Measurements from ENCODE around the gene MIPEP. TPM values are rescaled to one million over a fixed set of nuclear protein-coding genes. Genes with fewer than 3 reads are reported as not detected.
A peak's percentile ranks its signal among the peaks of the same experiment; 100 is the strongest.

Gene MIPEP
- total RNA-seq, 1 donor from 2014 or later = 13.0 TPM

- no peaks in the 10 kb centered on the region for H3K9me3 ChIP-seq (ENCODE audit: insufficient read depth, low read depth, low read length)
- no peak overlapping the region for H2AFZ ChIP-seq (ENCODE audit: low read depth, low read length)
- H3K27ac Mint-ChIP-seq (ENCODE audit: unreplicated experiment) = no peak overlapping the region
- no peaks in the 10 kb centered on the region for H4K20me1 ChIP-seq (ENCODE audit: insufficient read depth, low read length)
- no peak overlapping the region for H3K9ac ChIP-seq (ENCODE audit: low read length)
- no peak overlapping the region for H3K4me3 ChIP-seq (ENCODE audit: insufficient read depth, low read depth, low read length)
- H3K4me1 ChIP-seq (ENCODE audit: insufficient read depth, low read length) = peaks cover 39% of the 10 kb centered on the region
- no peaks in the 10 kb centered on the region for H3K9me3 Mint-ChIP-seq (ENCODE audit: unreplicated experiment)
- H3K4me1 Mint-ChIP-seq (ENCODE audit: low read depth, unreplicated experiment) = peaks cover 12% of the 10 kb centered on the region
- no peaks in the 10 kb centered on the region for H3K27me3 ChIP-seq (ENCODE audit: insufficient read depth, low read length)
- peaks cover 10% of the 10 kb centered on the region for H3K36me3 Mint-ChIP-seq (ENCODE audit: low read depth, unreplicated experiment)
- H3K27ac ChIP-seq (ENCODE audit: low read depth, low read length) = no peak overlapping the region
- H3K79me2 ChIP-seq (ENCODE audit: insufficient read depth, low read length) = no peaks in the 10 kb centered on the region
- no peaks in the 10 kb centered on the region for H3K27me3 Mint-ChIP-seq (ENCODE audit: low read depth, unreplicated experiment)
- H3K4me3 Mint-ChIP-seq (ENCODE audit: unreplicated experiment) = no peak overlapping the region
- H3K4me2 ChIP-seq (ENCODE audit: low read length) = no peak overlapping the region
- FAIRE-seq (no peak), DNase-seq (ENCODE audit: low read depth) (no peak)
- TF ChIP-seq CTCF (IDR thresholded peaks at IDR 0.05; ENCODE audit: insufficient read depth, low read depth, low read length) (no peak), EZH2 (IDR thresholded peaks at IDR 0.05; ENCODE audit: insufficient read depth, low read length) (no peak)
- H3K36me3 ChIP-seq (ENCODE audit: insufficient read depth, low read length) = no peaks in the 10 kb centered on the region
Measured at GRCh38 chr13:23754506-23754905, 134.7 kb downstream of the MIPEP start.

GRCh38 chr13:23753458-23753857 lies 135.7 kb downstream of the MIPEP start:
- no peak for FAIRE-seq
- peak overlapping the region; percentile 20 for H3K27ac Mint-ChIP-seq (ENCODE audit: unreplicated experiment)
- H3K27me3 Mint-ChIP-seq (ENCODE audit: low read depth, unreplicated experiment) = no peaks in the 10 kb centered on the region

More at GRCh38 chr13:23753458-23753857, 135.7 kb downstream of the MIPEP start:
- H2AFZ ChIP-seq (ENCODE audit: low read depth, low read length) = peak overlapping the region; percentile 57
- H3K4me3 ChIP-seq (ENCODE audit: insufficient read depth, low read depth, low read length) = no peak overlapping the region
- H3K9me3 Mint-ChIP-seq (ENCODE audit: unreplicated experiment) = no peaks in the 10 kb centered on the region
- no peaks in the 10 kb centered on the region for H4K20me1 ChIP-seq (ENCODE audit: insufficient read depth, low read length)
- H3K4me3 Mint-ChIP-seq (ENCODE audit: unreplicated experiment) = no peak overlapping the region
- DNase-seq (ENCODE audit: low read depth) = peak; percentile 37
- peaks cover 41% of the 10 kb centered on the region for H3K4me1 ChIP-seq (ENCODE audit: insufficient read depth, low read length)
- no peaks in the 10 kb centered on the region for H3K36me3 ChIP-seq (ENCODE audit: insufficient read depth, low read length)
- H3K9me3 ChIP-seq (ENCODE audit: insufficient read depth, low read depth, low read length) = no peaks in the 10 kb centered on the region
- H3K4me2 ChIP-seq (ENCODE audit: low read length) = peak overlapping the region; percentile 32
- no peaks in the 10 kb centered on the region for H3K79me2 ChIP-seq (ENCODE audit: insufficient read depth, low read length)
- H3K27me3 ChIP-seq (ENCODE audit: insufficient read depth, low read length) = no peaks in the 10 kb centered on the region
- TF ChIP-seq EZH2 (IDR thresholded peaks at IDR 0.05; ENCODE audit: insufficient read depth, low read length) (no peak), CTCF (IDR thresholded peaks at IDR 0.05; ENCODE audit: insufficient read depth, low read depth, low read length) (no peak)
- peaks cover 12% of the 10 kb centered on the region for H3K4me1 Mint-ChIP-seq (ENCODE audit: low read depth, unreplicated experiment)
- peak overlapping the region; percentile 60 for H3K27ac ChIP-seq (ENCODE audit: low read depth, low read length)
- peaks cover 10% of the 10 kb centered on the region for H3K36me3 Mint-ChIP-seq (ENCODE audit: low read depth, unreplicated experiment)
- H3K9ac ChIP-seq (ENCODE audit: low read length) = peak overlapping the region; percentile 11
